Measurements from ENCODE around the gene SPTBN2.

Gene SPTBN2

GRCh38 chr11:66686100-66686785, 42.8 kb downstream of the SPTBN2 start:
- no peak for TF ChIP-seq CTCF (IDR thresholded peaks at IDR 0.05; ENCODE audit: insufficient read depth, low read length, missing control alignments)
- H3K4me3 ChIP-seq (ENCODE audit: low read depth, low read length), result no peak overlapping the region
- ChIA-PET POLR2A (no interaction called here), CTCF (interaction anchor here (0.6 to 1.6 kb wide), 5 partner anchors 8 to 148 kb away, joined by 3 to 6 read pairs (median 3); partner anchors contain the start of gene RBM4B)
- no peak for DNase-seq (ENCODE audit: low read depth, low spot score)

GRCh38 chr11:66685276-66686099, 43.5 kb downstream of the SPTBN2 start:
- POLR2A ChIA-PET, result no interaction called here
- TF ChIP-seq CTCF (IDR thresholded peaks at IDR 0.05; ENCODE audit: insufficient read depth, low read length, missing control alignments), result no peak
- CTCF ChIA-PET, result interaction anchor here (0.6 to 1.6 kb wide), 6 partner anchors 8 to 149 kb away, joined by 3 to 6 read pairs (median 3); partner anchors contain the start of gene RBM4B
- DNase-seq (ENCODE audit: low read depth, low spot score), result no peak
- H3K4me3 ChIP-seq (ENCODE audit: low read depth, low read length), result no peak overlapping the region

GRCh38 chr11:66684635-66685034, 44.4 kb downstream of the SPTBN2 start:
- CTCF ChIA-PET, result interaction anchor here (1.1 to 1.6 kb wide), 2 partner anchors 9 to 11 kb away, joined by 3 to 6 read pairs; no protein-coding TSS in a partner anchor
- no peak for DNase-seq (ENCODE audit: low read depth, low spot score)
- TF ChIP-seq CTCF (IDR thresholded peaks at IDR 0.05; ENCODE audit: insufficient read depth, low read length, missing control alignments), result no peak
- no peak overlapping the region for H3K4me3 ChIP-seq (ENCODE audit: low read depth, low read length)
- POLR2A ChIA-PET, result no interaction called here

- no peak overlapping the region for H3K4me3 ChIP-seq (ENCODE audit: low read depth, low read length)
- no peak for DNase-seq (ENCODE audit: low read depth, low spot score)
- TF ChIP-seq CTCF (IDR thresholded peaks at IDR 0.05; ENCODE audit: insufficient read depth, low read length, missing control alignments), result no peak
- CTCF ChIA-PET, result interaction anchor here (1.1 kb wide), 1 partner anchor 11 kb away, joined by 3 read pairs; no protein-coding TSS in a partner anchor
- POLR2A ChIA-PET, result no interaction called here
Measured at GRCh38 chr11:66683877-66684276, 45.1 kb downstream of the SPTBN2 start.

- no peak for TF ChIP-seq CTCF (IDR thresholded peaks at IDR 0.05; ENCODE audit: insufficient read depth, low read length, missing control alignments)
Measured at GRCh38 chr11:66680966-66681645, 47.9 kb downstream of the SPTBN2 start.

More at GRCh38 chr11:66680966-66681645, 47.9 kb downstream of the SPTBN2 start:
- no peak overlapping the region for H3K4me3 ChIP-seq (ENCODE audit: low read depth, low read length)
- DNase-seq (ENCODE audit: low read depth, low spot score), result no peak
- ChIA-PET POLR2A (no interaction called here), CTCF (interaction anchor here (1.2 to 7.0 kb wide), 5 partner anchors 11 to 273 kb away, joined by 3 to 115 read pairs (median 35); no protein-coding TSS in a partner anchor)

Measured in AG04449 (cell line).